GM12801 (cell line): Measurements from ENCODE around the gene PI4KA.

Experiments used
- CTCF ChIP-seq: IDR thresholded peaks from one replicate; pipeline ENCODE4 v1.5.1; 2011; ENCODE audit warnings: control low read depth; ENCODE audit not compliant: insufficient read length; ENCODE audit errors: extremely low read depth

Gene PI4KA

GRCh38 chr22:20659920-20660319 lies 198.7 kb downstream of the PI4KA start:
- no peak for TF ChIP-seq CTCF

- no peak for TF ChIP-seq CTCF
Observed at GRCh38 chr22:20659258-20659657, 199.4 kb downstream of the PI4KA start.

- no peak for TF ChIP-seq CTCF
Observed at GRCh38 chr22:20658433-20659222, 200.0 kb downstream of the PI4KA start.

GRCh38 chr22:20657963-20658362 lies 200.6 kb downstream of the PI4KA start:
- TF ChIP-seq CTCF = no peak
